OCI-LY7 (cell line): ENCODE measurements around the gene SSPN.

ENCODE experiments used
- EZH2phosphoT487 ChIP-seq: fragments of 200-600 bp; sonication (generic); IDR thresholded peaks from 2 replicates; pipeline ENCODE4 v1.6.1; 2018; ENCODE audit warnings: low read depth, borderline replicate concordance, mild to moderate bottlenecking, mixed run types, antibody characterized with exemption, low read length, moderate library complexity, mixed read lengths
- TF ChIP-seq, protein P1 (sequence below): fragments of 200-600 bp; sonication (generic); conservative IDR thresholded peaks from 2 replicates; pipeline ENCODE4 v1.5.1; 2014; ENCODE audit warnings: mild to moderate bottlenecking, antibody characterized with exemption, low read length, moderate library complexity, mixed read lengths

DNA sequence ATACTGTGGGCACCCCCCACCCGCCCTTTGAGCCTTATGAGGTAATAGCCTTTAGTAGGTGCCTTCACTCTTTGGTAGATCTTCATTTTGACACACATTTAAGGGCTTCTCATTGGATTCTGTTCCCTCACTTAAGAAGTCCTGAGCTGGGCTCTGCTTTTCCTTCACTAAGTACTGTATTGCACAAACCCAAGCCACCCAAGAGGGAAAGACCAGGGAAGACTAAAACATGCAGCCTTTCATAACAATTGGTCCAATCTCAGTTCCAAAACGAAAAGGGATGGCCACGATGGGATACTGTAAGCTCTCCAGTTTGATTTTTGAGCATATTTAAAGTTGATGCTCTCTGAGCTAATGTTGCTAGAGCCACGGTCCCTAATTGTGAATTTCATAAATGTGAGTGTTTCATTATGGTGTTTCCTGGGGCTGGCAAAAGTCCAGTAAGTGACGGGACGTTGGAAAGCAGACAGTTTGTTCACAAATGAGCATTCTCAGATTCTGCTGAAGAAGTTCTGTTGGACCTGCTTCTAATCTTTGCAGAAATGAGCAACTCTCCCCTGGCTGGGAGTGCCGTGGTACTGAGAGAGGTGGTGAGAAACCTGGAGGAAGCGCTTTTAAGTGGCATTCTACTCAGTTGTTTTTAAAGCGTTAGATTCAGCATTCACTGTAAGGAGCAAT, 9.4 kb downstream of the SSPN start:
- TF ChIP-seq, protein P1, sequence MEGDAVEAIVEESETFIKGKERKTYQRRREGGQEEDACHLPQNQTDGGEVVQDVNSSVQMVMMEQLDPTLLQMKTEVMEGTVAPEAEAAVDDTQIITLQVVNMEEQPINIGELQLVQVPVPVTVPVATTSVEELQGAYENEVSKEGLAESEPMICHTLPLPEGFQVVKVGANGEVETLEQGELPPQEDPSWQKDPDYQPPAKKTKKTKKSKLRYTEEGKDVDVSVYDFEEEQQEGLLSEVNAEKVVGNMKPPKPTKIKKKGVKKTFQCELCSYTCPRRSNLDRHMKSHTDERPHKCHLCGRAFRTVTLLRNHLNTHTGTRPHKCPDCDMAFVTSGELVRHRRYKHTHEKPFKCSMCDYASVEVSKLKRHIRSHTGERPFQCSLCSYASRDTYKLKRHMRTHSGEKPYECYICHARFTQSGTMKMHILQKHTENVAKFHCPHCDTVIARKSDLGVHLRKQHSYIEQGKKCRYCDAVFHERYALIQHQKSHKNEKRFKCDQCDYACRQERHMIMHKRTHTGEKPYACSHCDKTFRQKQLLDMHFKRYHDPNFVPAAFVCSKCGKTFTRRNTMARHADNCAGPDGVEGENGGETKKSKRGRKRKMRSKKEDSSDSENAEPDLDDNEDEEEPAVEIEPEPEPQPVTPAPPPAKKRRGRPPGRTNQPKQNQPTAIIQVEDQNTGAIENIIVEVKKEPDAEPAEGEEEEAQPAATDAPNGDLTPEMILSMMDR: no peak
- TF ChIP-seq EZH2phosphoT487: no peak
